GM19455 (cell line): ENCODE results near the gene KBTBD12.

Experiments used
- ATAC-seq: cut with Tn5 transposase; IDR thresholded peaks from one replicate; pipeline ENCODE4 v1.9.1; 2021; ENCODE audit not compliant: unreplicated experiment

KBTBD12 gene

DNA sequence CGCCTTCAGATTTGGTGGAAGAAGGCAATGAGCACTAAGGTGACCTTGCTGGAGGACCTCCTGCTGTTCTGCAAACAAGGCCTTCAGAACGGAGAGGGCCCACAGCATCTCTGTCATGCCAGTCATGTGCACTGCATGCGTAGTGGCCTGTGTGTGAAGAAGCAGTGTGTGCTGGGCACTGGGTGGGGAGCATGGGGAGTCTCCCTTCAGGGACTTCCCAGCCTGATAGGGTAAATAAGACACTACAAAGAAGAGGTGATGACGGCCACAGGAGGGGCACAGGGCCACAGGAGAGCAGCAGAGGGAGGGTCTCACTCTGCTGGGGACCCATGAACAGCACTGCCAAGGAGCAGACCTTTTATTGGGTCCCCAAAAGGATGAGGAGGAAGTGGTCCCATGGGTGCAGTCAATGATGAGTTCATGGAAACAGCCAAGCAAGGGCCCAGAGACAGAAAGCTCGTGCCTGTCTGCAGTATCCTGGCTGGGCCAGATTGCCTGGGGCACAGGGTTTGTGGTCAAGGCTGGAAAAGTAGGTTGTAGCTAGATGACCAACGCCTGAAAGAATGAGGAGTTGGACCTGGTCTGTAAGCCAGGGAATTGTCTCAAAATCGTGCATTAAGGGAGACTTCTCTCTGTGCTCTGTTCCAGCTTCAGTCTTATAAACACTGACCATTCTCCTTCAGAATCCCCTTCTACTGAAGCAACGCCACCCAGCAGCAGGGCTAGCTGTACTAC, 69.4 kb downstream of the KBTBD12 start:
- no peak for ATAC-seq

DNA sequence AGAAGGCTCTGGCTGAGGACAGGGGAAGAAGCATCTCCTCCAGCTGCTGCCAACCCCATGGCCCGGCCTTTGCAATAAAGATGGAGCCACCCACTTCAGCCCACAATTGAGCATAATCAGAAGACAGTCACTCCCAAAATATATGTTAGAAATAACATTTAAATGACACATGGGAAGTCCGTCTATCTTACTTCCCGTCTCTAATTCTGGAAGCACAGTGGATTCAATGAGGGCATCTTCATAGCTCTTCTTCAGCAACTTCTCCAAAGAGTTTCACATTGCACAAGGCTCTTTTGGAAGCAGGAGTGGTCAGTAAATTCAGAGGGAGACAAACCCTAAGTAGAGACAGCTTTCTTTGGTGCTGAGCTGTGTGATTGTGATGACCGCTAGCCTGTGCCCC, 70.2 kb downstream of the KBTBD12 start:
- ATAC-seq = no peak

DNA sequence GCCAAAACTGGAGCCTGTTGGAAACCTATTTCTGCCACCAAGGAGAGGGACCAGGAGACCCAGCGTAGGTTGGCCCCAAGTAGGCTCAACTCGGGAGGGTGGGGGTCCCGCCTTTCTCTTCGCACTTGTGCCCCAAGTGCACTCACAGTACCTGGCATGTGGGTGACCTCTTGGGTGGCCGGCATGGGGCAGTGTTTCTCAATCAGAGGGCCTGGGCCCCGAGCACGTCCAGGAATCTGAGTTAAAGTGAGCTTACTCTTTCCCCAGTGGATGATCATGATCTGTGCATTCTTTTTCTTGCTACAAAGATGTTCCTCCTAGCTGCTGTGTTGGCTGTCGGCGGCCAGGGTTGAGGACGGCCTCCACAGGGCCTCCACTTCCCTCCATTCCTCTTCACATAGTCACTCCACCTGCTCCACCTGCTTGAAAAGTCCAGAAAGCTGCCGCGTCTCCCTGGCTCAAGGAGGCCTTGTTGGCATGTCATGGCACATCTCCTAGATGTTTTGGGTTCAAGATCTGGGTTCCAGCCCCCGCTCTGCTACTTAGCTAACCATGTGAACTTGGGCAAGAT, 70.7 kb downstream of the KBTBD12 start:
- ATAC-seq = no peak

DNA sequence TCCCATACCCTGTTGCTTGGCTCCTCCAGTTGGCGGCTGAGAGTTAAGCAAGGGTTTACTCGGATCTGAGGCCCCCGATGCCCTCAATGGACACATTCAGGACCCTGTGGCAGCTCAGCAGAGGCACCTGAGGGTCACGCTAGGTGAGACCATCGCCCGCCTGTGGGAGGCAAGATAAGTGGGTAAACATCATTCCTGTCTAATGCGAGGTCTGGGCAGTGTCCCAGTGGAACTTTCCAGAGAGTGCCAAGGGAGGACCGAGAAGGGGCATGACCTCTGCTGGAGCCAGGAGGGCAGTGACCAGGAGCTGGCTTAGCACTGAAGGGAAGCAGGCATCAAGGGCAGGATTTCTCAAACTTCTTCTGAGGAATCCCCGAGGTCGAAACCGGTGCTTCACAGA, 71.8 kb downstream of the KBTBD12 start:
- no peak for ATAC-seq

DNA sequence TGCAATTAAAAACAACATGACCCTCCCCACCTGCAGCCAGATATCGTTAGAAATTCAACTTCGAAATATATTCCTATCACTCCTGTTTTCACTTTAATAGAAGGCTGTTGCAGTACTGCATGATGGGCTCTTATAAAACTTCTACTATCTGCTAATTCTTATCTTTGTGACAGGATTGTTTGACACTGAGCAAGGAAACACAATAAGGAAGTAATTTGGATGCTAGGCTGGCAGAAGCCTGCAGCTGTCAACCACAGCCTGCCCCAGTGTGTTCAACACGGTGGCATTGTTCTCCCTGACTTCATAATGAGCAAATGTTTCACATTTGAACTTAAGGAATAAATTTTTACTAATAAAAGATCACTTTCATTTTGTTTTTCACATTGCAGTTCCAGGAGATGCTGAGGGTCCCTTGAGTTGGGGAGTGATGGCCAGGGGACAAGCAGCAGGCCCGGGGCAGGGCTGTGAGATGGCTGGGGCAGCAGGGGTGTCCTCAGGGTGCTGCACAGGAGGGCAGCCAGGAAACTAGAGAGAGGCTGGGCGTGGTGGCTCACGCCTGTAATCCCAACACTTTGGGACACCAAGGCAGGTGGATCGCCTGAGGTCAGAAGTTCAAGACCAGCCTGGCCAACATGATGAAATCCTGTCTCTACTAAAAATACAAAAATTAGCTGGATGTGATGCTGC, 72.4 kb downstream of the KBTBD12 start:
- no peak for ATAC-seq

DNA sequence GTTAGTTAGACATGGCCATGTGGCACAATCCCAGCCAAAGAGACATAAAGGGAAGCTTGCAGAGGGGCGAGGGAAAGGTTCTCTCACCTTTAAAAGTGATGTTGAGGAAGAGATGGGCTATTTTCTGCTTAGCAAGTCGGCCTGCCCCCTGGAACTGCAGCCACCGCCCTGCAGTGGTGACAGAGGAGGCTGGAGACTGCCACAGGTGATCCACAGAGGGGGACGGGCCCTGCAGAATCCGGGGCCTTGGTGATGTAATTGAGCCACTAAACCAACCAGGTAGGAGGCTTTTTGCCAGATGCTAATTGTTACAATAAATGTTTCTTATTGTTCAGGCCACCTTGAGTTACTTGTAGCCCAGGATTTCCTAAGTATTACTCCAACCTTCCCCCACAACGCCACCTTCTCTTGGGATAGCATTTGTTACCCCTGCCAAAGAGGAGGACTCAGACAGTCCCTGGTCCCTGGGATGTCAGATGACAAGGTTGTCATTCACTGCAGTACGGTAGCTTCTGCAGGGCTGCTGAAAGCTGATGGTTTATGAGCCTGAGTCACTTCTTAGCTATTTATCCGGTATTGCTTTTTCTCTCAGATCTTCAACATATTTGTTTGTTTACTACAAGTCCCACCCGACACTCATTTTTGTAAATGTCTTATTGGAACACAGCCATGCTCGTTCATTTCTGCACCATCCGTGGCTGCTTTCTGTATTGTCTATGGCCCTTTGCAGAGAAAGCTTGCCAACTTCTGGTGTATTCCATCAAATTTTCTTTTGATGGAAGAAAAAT, 73.9 kb downstream of the KBTBD12 start:
- ATAC-seq = no peak

DNA sequence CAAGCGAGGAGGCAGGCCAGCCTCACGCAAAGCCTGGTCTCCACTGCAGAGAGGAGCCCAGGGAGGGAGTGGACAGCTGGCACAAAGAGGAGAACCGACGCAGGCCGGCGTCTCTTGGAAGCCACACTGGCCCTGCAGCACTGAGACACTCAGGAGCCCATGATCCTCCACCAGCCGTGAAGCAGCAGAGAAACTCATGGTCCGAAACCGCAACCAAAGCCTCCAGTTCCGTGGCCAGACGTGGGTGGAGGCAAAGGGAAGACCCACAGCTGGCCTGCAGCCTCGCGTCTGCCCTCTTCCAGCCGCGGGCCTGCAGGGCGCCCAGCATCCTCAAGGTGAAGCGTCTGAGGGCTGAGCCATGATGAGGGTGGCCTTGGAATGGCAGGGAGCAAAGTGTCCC, 75.0 kb downstream of the KBTBD12 start:
- no peak for ATAC-seq

DNA sequence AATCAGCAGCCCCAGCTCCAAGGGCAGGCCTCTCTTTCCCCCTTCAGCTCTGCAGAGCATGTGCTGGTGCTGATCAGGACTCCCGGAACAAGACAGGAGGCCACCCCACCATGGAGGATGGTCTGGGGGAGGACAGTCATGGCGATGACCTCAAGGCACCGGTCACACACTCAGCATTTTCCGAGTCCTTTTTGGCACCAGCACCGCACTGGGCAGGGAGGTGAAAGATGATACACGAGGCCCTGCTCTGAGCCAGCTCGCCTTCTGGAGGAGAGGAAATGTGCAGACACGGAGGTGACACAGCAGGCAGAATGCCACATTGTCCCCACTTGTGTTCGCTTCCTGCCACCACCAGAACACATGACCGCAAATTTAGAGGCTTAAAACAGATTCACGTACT, 75.4 kb downstream of the KBTBD12 start:
- no peak for ATAC-seq

DNA sequence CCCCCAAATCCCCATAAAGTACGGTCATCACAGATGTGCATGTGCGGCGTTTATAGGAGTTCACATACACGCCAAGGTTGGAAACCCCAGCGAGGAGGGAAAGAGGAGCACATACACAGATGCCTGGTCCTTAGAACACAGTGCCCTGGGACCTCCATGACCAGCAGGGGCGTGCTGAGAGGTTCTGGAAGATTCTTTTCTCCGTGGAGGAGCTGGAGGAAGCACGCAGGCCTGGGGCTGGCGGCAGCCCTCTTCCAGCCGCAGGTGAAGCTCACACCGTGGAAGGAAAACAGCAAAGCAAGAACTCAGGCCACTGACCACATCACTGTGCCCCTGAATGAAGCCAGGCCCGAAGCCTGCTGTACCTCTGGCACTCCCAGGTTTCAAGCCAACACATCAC, 76.2 kb downstream of the KBTBD12 start:
- no peak for ATAC-seq

DNA sequence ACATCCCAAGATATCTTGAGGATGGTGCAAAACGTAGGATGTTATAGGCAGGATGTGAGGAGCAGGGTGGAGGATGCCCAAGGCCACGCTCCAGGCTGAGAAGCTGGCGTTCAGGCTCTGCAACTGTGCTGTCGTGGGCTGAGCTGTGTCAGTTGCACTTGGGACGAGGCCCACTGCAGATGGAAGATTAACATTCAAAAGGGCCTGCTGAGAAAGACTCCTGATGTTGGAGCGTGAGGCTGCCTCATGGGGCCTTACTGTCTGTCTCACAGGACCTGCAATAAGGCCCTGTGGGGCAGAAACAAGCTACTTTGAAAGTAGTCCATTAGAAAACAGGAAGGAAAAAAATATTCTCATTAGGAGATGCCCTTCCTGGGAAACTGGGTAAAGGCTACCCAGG, 76.6 kb downstream of the KBTBD12 start:
- no peak for ATAC-seq

DNA sequence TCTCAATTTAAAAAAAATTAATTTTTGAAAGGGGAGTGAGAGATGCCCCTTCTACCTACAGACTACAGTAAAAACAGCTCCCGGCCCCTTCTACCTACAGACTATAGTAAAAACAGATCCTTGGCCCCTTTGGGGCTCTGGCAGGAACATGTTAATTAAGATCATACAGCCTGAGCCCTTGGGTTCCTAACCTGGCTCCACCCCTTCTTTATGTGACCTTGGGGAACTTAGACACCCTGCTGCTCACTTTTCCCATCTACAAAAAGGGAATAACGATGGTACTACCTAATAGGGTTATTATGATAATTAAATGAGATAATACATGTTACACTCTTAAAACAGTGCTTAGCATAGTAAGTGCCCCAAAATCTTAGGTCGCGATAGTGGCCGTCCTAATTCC, 77.1 kb downstream of the KBTBD12 start:
- ATAC-seq = no peak

DNA sequence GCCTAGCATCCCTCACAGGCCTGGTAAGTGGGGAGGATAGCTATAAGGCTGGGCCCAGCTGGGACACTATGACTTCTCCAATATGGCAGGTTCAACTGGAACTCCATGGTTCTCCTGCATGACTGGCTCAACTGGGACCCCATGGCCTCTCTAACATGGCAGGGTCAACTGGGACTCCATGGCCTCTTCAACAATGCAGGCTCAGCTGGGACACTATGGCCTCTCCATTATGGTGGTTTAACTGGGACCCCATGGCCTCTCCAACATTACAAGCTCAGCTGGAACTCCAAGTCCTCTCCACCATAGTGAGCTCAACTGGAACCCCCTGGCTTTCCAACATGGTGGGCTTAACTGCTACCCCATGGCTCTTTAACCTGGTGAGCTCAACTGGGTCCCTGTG, 79.0 kb downstream of the KBTBD12 start:
- no peak for ATAC-seq

DNA sequence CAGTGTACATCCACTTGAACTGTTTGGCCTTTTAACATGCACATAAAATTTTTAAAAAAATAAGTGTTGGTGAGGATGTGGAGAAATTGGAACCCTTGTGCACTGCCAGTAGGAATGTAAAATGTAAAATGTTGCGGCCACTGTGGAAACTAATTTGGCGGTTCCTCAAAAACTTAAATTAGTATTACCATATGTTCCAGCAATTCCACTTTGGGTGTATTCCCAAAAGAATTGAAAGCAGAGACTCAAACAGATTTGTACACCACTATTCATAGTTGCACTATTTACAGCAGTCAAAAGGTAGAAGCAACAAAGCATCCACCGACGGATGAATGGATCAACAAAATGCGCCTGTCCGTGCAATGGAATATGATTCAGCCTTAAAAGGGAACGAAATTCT, 82.0 kb downstream of the KBTBD12 start:
- no peak for ATAC-seq

DNA sequence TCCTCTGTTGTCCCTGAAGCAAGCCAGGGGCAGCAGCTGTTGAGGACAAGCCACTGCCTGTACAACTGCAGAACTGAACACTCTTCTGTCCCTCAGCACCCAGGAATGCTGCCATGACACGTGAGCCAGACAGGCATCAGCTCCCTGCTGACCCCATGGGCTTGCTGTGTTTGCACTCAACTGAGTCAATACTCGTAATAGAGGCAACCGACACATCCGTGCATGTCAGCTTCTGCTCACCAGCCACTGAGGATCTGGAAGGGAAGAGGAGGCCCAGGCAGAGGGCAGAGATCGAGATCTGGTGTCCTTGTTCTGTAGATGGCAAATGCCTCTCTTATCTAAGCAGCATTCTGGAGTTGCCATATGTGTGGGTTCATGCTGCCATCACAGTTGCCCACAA, 82.9 kb downstream of the KBTBD12 start:
- no peak for ATAC-seq

DNA sequence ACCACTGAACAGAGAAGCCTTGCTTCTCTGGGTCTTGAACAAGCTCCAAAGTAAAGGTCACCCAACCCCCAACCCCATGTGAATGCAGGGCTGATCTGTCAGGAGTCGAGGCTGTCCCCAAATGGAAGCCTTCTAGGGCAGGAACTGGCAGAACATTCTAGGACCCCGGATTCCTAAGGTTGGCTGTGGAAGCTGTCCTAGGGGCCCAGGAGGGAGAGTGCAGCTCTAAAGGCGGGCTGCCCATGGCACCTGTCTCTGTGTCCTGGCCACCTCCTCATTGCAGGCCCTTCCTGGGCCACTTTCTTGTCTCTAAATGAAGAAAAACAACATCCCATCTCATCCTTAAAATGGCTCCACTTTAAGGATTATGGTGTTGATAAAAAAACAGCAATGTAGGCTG, 83.6 kb downstream of the KBTBD12 start:
- no peak for ATAC-seq

DNA sequence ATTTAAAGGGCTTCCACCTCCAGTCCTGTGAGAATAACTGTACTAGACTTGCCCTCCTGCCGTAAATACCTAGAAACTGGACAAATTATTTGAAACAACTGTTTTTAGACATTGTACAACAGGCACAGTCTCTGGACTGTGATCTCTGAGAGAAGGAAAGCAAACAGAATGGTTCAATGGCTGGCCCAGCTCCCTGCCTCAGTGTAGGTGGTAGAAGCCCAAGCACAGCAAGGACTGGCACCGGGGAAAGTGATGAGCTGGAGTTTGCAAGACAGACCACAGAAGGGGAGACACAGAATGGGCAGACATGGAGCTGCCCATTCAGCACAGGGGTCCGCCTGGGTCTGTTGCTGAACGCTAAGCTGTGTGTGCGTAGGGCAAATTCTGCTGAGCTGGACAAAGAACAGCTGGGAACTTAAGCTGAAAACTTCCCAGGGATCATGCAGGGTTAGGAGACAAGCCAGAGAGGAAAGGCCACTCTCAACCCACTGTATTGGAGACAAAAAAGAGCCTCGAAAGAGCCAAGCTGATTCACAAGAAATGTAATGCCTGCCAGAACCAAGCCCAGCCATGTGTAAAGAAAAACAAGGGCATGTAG, 84.6 kb downstream of the KBTBD12 start:
- no peak for ATAC-seq

DNA sequence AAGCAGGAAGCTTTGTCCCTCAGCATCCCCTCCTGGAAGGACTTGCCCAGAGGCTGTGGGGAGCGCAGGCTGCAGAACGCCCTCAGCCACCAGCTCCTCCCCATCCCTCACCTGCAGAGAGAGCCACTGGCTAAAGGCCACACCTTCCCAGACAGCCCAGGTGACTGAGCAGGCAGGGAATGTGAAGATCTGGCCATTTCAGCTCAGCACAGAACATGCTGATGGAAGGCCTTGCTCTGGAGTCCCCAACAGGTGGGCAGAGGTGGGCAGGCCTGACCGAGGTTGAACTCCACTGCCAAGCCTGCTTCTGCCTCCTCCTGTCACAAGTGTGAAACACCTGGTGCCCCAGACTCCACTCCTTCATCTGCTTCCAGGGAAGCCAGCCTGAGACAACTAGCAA, 86.5 kb downstream of the KBTBD12 start:
- ATAC-seq = no peak

DNA sequence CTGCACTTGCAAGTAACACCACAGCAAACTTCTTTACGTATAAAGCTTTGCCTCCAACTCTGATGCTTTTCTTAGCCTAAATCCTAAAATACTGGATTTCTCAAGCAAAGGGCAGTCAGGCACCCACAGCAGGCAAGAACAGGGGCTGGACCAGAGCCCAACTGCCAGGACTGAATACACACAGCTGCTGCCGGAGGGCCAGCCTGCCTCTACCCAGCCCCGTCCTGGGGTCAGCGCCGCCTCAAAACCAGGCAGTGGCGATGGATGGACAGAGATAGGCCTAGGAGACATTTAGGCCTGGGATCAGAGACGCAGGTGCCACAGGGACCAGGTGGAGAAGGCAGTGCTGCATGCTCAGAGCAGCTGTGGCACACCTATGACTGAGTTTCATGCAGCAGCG, 89.6 kb downstream of the KBTBD12 start:
- ATAC-seq = no peak

DNA sequence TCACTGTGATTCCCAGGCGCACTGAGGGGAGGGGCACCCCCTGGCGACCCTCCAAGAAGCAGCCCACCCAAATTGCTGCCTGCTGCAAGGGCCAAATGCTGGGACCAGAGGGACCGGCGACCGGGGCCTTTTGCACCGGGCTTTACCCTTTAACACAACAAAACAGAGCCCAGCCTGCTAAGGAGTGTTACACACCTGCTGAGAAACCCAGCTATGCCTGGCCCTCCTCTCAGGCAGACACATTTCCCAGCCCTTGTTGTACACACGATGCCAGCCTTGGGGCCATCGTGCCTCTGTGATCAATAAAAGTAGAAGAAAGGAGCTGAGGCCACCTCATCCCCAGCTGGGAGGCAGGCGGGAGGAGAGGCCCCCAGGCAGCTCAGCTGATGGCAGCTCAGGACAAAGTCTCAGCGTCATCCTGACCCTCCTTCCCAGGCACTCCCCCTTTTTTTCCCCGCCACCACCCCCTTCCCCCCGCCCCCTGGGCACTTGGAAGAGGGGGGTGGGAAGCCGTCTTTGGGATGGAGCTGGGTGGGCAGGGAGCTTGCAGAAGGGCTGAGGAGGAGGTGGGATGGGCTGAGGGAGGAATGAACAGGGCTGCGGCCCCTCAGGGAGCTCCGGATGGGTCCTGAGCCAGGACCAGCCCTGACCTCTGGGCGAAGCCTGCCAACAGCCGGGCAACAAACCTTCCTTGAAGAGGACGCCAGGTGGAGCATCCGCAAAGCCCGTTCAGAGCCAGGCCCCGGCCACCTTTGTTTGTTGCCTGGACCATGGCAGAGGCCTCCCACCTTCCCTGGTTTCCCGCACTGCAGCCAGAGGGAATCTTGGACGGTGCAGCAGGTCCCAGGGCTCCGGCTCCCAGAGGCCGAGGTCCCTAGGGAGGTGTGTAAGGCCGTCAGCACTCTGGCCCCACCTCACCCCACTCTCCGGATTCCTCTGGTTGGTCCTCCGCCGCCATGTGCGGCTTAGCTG, 91.3 kb downstream of the KBTBD12 start:
- ATAC-seq = no peak

DNA sequence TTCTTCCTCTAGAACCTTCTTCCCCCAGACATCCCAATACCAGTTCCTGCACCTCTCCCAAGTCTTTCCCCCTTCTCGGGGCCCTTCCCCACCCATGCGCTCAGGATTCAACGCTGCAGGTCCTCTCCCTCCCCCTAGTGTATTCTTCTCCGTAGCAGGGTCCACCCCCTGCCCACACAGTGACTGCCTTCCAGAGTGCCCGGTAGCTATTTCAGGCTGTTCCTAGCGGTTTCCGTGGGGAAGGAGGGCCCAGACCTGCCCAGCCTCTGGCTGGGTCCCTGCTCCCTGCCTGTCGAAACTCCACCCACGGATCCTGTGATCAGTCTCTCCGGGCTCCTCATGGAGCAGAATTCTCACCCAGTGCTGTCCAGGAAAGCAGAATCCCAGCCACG, 92.0 kb downstream of the KBTBD12 start:
- no peak for ATAC-seq
